Measurements from ENCODE around the gene CD180. TPM values are rescaled to one million over a fixed set of nuclear protein-coding genes. Genes with fewer than 3 reads are reported as not detected.

The CD180 gene
- total RNA-seq, 2 donors from 2014 or later = 0.81 to 0.85 TPM

GRCh38 chr5:67221487-67222242 lies 25.1 kb upstream of the CD180 start:
- H3K27ac ChIP-seq = no peak overlapping the region

GRCh38 chr5:67216564-67216963 lies 20.0 kb upstream of the CD180 start:
- TF ChIP-seq, protein P1, sequence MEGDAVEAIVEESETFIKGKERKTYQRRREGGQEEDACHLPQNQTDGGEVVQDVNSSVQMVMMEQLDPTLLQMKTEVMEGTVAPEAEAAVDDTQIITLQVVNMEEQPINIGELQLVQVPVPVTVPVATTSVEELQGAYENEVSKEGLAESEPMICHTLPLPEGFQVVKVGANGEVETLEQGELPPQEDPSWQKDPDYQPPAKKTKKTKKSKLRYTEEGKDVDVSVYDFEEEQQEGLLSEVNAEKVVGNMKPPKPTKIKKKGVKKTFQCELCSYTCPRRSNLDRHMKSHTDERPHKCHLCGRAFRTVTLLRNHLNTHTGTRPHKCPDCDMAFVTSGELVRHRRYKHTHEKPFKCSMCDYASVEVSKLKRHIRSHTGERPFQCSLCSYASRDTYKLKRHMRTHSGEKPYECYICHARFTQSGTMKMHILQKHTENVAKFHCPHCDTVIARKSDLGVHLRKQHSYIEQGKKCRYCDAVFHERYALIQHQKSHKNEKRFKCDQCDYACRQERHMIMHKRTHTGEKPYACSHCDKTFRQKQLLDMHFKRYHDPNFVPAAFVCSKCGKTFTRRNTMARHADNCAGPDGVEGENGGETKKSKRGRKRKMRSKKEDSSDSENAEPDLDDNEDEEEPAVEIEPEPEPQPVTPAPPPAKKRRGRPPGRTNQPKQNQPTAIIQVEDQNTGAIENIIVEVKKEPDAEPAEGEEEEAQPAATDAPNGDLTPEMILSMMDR (IDR thresholded peaks at IDR 0.05) = no peak
- Histone ChIP-seq H3K9me3 (no peaks in the 10 kb centered on the region), H3K27me3 (replicated peaks; ENCODE audit: insufficient read depth) (no peaks in the 10 kb centered on the region), H3K4me1 (ENCODE audit: control insufficient read depth in 1 of 2, low read depth in 2 of 2) (peaks cover 6 to 23% of the 10 kb centered on the region in 2 donors), H3K36me3 (no peaks in the 10 kb centered on the region), H3K27ac (peak overlapping the region in 1 of 2 donors; percentile 58), H3K4me3 (no peak overlapping the region)
- ATAC-seq (ENCODE audit: insufficient number of reproducible peaks, low FRiP score, low read depth) (no peak), DNase-seq (ENCODE audit: low spot score) (no peak)

More at GRCh38 chr5:67221487-67222242, 25.1 kb upstream of the CD180 start:
- H3K4me3 ChIP-seq = no peak overlapping the region
- no peaks in the 10 kb centered on the region for H3K27me3 ChIP-seq (replicated peaks; ENCODE audit: insufficient read depth)
- H3K4me1 ChIP-seq (ENCODE audit: control insufficient read depth in 1 of 2, low read depth in 2 of 2) = peaks cover 0 to 4% of the 10 kb centered on the region in 2 donors
- TF ChIP-seq, protein P1 (IDR thresholded peaks at IDR 0.05) = no peak
- ATAC-seq (ENCODE audit: insufficient number of reproducible peaks, low FRiP score, low read depth) = no peak
- no peaks in the 10 kb centered on the region for H3K9me3 ChIP-seq
- DNase-seq (ENCODE audit: low spot score) = no peak
- H3K36me3 ChIP-seq = no peaks in the 10 kb centered on the region

GRCh38 chr5:67215519-67216471 lies 19.2 kb upstream of the CD180 start:
- ATAC-seq (ENCODE audit: insufficient number of reproducible peaks, low FRiP score, low read depth) = peak; percentile 26
- Histone ChIP-seq H3K27me3 (replicated peaks; ENCODE audit: insufficient read depth) (no peaks in the 10 kb centered on the region), H3K9me3 (no peaks in the 10 kb centered on the region), H3K4me1 (ENCODE audit: control insufficient read depth in 1 of 2, low read depth in 2 of 2) (peaks cover 6 to 23% of the 10 kb centered on the region in 2 donors), H3K4me3 (peak overlapping the region; percentile 63), H3K27ac (peak overlapping the region; percentile 12 to 58), H3K36me3 (no peaks in the 10 kb centered on the region)
- TF ChIP-seq, protein P1 (IDR thresholded peaks at IDR 0.05) = no peak
- peak; percentile 53 for DNase-seq (ENCODE audit: low spot score)

- TF ChIP-seq, protein P1 (IDR thresholded peaks at IDR 0.05) = no peak
- H3K4me1 ChIP-seq (ENCODE audit: control insufficient read depth in 1 of 2, low read depth in 2 of 2) = peaks cover 6 to 23% of the 10 kb centered on the region in 2 donors
- H3K36me3 ChIP-seq = no peaks in the 10 kb centered on the region
- H3K27ac ChIP-seq = no peak overlapping the region
- no peak overlapping the region for H3K4me3 ChIP-seq
- H3K27me3 ChIP-seq (replicated peaks; ENCODE audit: insufficient read depth) = no peaks in the 10 kb centered on the region
- no peaks in the 10 kb centered on the region for H3K9me3 ChIP-seq
- no peak for ATAC-seq (ENCODE audit: insufficient number of reproducible peaks, low FRiP score, low read depth)
- no peak for DNase-seq (ENCODE audit: low spot score)
These were observed 18.3 kb upstream of the CD180 start for GRCh38 chr5:67214707-67215447.

All from thoracic aorta (tissue), 2 donors.